ENCODE measurements around the gene WSCD2. TPM values are rescaled to one million over a fixed set of nuclear protein-coding genes. Genes with fewer than 3 reads are reported as not detected.
"Not testable (repeated sequence)": the region's sequence is repeated elsewhere in the genome, so short reads cannot be mapped to it uniquely, and the experiment has no call there.

Gene WSCD2
- polyA plus RNA-seq, 1 of the 3 experiments (the other 2 are of a cell fraction) = 0.03 TPM

DNA sequence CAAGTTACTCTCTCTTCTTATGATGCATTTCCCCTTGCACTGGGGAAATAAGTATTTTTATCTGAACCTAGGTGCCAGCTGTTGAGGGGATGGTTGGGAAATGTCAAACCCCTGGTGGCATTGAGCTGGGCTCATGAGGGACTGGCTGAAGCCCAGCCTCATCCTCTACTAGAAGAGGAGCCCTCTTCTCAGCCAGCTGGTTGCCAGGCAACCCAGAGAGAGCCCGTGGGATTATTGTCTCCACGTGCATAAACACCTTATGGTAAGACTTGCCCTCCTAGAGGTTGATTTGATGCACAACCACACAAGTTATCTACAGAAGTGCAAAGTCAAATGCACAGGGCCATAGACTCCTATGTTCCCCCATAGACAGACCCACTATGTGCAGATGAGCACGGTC lies 89.8 kb downstream of the WSCD2 start:
- H3K36me3 ChIP-seq (replicated peaks in 1 of 2; ENCODE audit: control insufficient read depth in 1 of 2, insufficient read depth in 2 of 2, low read length in 1 of 2) = no peaks in the 10 kb centered on the region
- H3K4me1 ChIP-seq (ENCODE audit: control insufficient read depth in 1 of 2, insufficient read depth in 2 of 2, low read depth in 1 of 2, low read length in 1 of 2) = peaks cover 0 to 11% of the 10 kb centered on the region in 2 experiments; a peak in 1 of 4 replicates
- ChIA-PET POLR2A (no interaction called here), CTCF (no interaction called here)
- no peak for DNase-seq
- H3F3A ChIP-seq (replicated peaks; ENCODE audit: insufficient read depth) = no peaks in the 10 kb centered on the region
- H3K27ac ChIP-seq (ENCODE audit: low read depth in 2 of 2, low read length in 1 of 2) = no peak overlapping the region
- no peaks in the 10 kb centered on the region for H3K27me3 ChIP-seq (ENCODE audit: insufficient read depth)
- TF ChIP-seq EZH2phosphoT487 (IDR thresholded peaks at IDR 0.05; ENCODE audit: borderline replicate concordance, low read depth) = no peak
- no peak for TF ChIP-seq SIN3A (IDR thresholded peaks at IDR 0.05; ENCODE audit: borderline replicate concordance, low read depth, low read length)
- TF ChIP-seq FOXM1 (IDR thresholded peaks at IDR 0.05; ENCODE audit: low read depth) = no peak
- H3K4me2 ChIP-seq = no peak overlapping the region
- H3K9me3 ChIP-seq = no peaks in the 10 kb centered on the region
- no peaks in the 10 kb centered on the region for H3K9me2 ChIP-seq
- H2AFZ ChIP-seq (ENCODE audit: low read depth) = no peak overlapping the region
- no peak overlapping the region for H3K9ac ChIP-seq
- H4K20me1 ChIP-seq (ENCODE audit: insufficient read depth) = no peaks in the 10 kb centered on the region
- 19% methylated on average over 3 of the region's 3 CpGs for WGBS (ENCODE audit: low lambda C conversion rate)
- no peak overlapping the region for H3K4me3 ChIP-seq (ENCODE audit: low read depth in 2 of 2, low read length in 1 of 2)
- H3K79me2 ChIP-seq (ENCODE audit: insufficient read depth) = no peaks in the 10 kb centered on the region

DNA sequence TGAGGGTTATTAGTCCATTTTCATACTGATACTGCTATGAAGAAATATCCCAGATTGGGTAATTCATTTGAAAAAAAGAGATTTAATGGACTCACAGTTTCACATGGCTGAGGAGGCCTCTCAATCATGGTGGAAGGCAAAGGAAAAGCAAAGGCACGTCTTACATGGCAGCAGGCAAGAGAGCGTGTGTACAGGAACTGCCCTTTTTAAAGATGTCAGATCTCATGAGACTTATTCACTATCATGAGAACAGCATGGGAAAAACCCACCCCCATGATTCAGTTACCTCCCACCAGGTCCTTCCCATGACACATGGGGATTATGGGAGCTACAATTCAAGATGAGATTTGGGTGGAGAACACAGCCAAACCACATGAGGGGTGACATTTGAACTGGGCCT lies 96.0 kb downstream of the WSCD2 start:
- H3K4me2 ChIP-seq; H3K4me3 ChIP-seq (ENCODE audit: low read depth in 2 of 2, low read length in 1 of 2); H3K9me3 ChIP-seq; H3F3A ChIP-seq (replicated peaks; ENCODE audit: insufficient read depth); H3K79me2 ChIP-seq (ENCODE audit: insufficient read depth); H3K27ac ChIP-seq (ENCODE audit: low read depth in 2 of 2, low read length in 1 of 2); H2AFZ ChIP-seq (ENCODE audit: low read depth); H3K9ac ChIP-seq; DNase-seq; H3K27me3 ChIP-seq (ENCODE audit: insufficient read depth); POLR2A ChIA-PET; H4K20me1 ChIP-seq (ENCODE audit: insufficient read depth); H3K9me2 ChIP-seq; H3K36me3 ChIP-seq (replicated peaks in 1 of 2; ENCODE audit: control insufficient read depth in 1 of 2, insufficient read depth in 2 of 2, low read length in 1 of 2): not testable (repeated sequence)
- 17% methylated on average over 2 of the region's 2 CpGs for WGBS (ENCODE audit: low lambda C conversion rate)
- CTCF ChIA-PET = interaction anchor here (1.4 kb wide), 1 partner anchor 10 kb away, joined by 3 read pairs; no protein-coding TSS in a partner anchor
- H3K4me1 ChIP-seq (ENCODE audit: control insufficient read depth in 1 of 2, insufficient read depth in 2 of 2, low read depth in 1 of 2, low read length in 1 of 2) = peaks cover 0 to 18% of the 10 kb centered on the region in 2 experiments; a peak in 2 of 4 replicates

DNA sequence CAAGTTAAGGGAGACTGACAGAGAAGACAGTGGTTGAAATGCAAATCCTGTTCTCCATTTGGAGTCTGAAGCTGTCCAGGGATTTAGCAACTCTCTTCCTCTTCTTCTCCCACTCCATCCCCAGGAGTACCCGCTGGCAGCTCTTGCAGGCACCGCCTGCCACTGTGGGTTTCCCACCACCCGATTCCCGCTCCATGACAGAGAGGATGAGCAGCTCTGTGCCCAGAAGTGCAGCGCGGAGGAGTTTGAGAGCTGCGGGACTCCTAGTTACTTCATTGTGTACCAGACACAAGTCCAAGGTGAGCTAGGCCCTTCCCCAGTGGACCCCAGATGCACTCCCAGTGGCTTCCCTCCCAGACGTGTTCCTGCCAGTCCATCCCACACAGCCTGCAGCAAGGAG lies 97.8 kb downstream of the WSCD2 start:
- Histone ChIP-seq H3K4me1 (ENCODE audit: control insufficient read depth in 1 of 2, insufficient read depth in 2 of 2, low read depth in 1 of 2, low read length in 1 of 2) (peaks cover 0 to 21% of the 10 kb centered on the region in 2 experiments; a peak in 2 of 4 replicates), H3K9me2 (no peaks in the 10 kb centered on the region), H3K27me3 (ENCODE audit: insufficient read depth) (no peaks in the 10 kb centered on the region), H4K20me1 (ENCODE audit: insufficient read depth) (no peaks in the 10 kb centered on the region), H3K79me2 (ENCODE audit: insufficient read depth) (no peaks in the 10 kb centered on the region), H3K4me3 (ENCODE audit: low read depth in 2 of 2, low read length in 1 of 2) (no peak overlapping the region), H3F3A (replicated peaks; ENCODE audit: insufficient read depth) (no peaks in the 10 kb centered on the region), H3K9me3 (no peaks in the 10 kb centered on the region), H3K9ac (no peak overlapping the region), H3K27ac (ENCODE audit: low read depth in 2 of 2, low read length in 1 of 2) (no peak overlapping the region), H3K4me2 (no peak overlapping the region), H3K36me3 (replicated peaks in 1 of 2; ENCODE audit: control insufficient read depth in 1 of 2, insufficient read depth in 2 of 2, low read length in 1 of 2) (no peaks in the 10 kb centered on the region), H2AFZ (ENCODE audit: low read depth) (no peak overlapping the region)
- POLR2A ChIA-PET = no interaction called here
- WGBS (ENCODE audit: low lambda C conversion rate) = 26% methylated on average over 5 of the region's 8 CpGs
- no peak for DNase-seq
- CTCF ChIA-PET = interaction anchor here (0.8 to 2.0 kb wide), 4 partner anchors 10 to 285 kb away, joined by 3 to 6 read pairs (median 4); no protein-coding TSS in a partner anchor
- no peak for TF ChIP-seq FOSL2 (IDR thresholded peaks at IDR 0.05; ENCODE audit: borderline replicate concordance, low read depth)
- TF ChIP-seq REST (IDR thresholded peaks at IDR 0.05; ENCODE audit: low read depth, low read length) = no peak
- TF ChIP-seq, protein P1, sequence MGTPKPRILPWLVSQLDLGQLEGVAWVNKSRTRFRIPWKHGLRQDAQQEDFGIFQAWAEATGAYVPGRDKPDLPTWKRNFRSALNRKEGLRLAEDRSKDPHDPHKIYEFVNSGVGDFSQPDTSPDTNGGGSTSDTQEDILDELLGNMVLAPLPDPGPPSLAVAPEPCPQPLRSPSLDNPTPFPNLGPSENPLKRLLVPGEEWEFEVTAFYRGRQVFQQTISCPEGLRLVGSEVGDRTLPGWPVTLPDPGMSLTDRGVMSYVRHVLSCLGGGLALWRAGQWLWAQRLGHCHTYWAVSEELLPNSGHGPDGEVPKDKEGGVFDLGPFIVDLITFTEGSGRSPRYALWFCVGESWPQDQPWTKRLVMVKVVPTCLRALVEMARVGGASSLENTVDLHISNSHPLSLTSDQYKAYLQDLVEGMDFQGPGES (IDR thresholded peaks at IDR 0.05; ENCODE audit: low read depth, low read length) = no peak
- no peak for TF ChIP-seq EP300 (IDR thresholded peaks at IDR 0.05; ENCODE audit: borderline replicate concordance in 1 of 2, low read depth in 1 of 2, low read length in 1 of 2)
- TF ChIP-seq, protein P2, sequence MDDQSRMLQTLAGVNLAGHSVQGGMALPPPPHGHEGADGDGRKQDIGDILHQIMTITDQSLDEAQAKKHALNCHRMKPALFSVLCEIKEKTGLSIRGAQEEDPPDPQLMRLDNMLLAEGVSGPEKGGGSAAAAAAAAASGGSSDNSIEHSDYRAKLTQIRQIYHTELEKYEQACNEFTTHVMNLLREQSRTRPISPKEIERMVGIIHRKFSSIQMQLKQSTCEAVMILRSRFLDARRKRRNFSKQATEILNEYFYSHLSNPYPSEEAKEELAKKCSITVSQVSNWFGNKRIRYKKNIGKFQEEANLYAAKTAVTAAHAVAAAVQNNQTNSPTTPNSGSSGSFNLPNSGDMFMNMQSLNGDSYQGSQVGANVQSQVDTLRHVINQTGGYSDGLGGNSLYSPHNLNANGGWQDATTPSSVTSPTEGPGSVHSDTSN (IDR thresholded peaks at IDR 0.05) = no peak
- no peak for TF ChIP-seq MEF2A (IDR thresholded peaks at IDR 0.05; ENCODE audit: borderline replicate concordance, low read depth)
- no peak for TF ChIP-seq EZH2phosphoT487 (IDR thresholded peaks at IDR 0.05; ENCODE audit: borderline replicate concordance, low read depth)
- no peak for TF ChIP-seq FOXJ3 (CRISPR knock-in tag; IDR thresholded peaks at IDR 0.05)
- TF ChIP-seq TEAD4 (IDR thresholded peaks at IDR 0.05; ENCODE audit: borderline replicate concordance, insufficient read depth) = no peak
- no peak for TF ChIP-seq MXI1 (IDR thresholded peaks at IDR 0.05; ENCODE audit: low read depth, low read length)
- no peak for TF ChIP-seq GABPA (IDR thresholded peaks at IDR 0.05; ENCODE audit: low read depth)
- no peak for TF ChIP-seq JUND (IDR thresholded peaks at IDR 0.05)
- no peak for TF ChIP-seq NRF1 (IDR thresholded peaks at IDR 0.05; ENCODE audit: low read depth, low read length)
- TF ChIP-seq YY1 (IDR thresholded peaks at IDR 0.05; ENCODE audit: low read depth) = no peak
- TF ChIP-seq RAD21 (IDR thresholded peaks at IDR 0.05; ENCODE audit: low read length) = no peak
- TF ChIP-seq ELF1 (IDR thresholded peaks at IDR 0.05) = no peak

All from SK-N-SH (cell line).